PC-3 (cell line): ENCODE results near the gene RALGPS1.

ENCODE experiments used
- CTCF ChIP-seq: fragments of 300-600 bp; sonication (generic); conservative IDR thresholded peaks from 2 replicates; pipeline ENCODE4 v1.5.1; 2017; ENCODE audit warnings: antibody characterized with exemption, low read depth, mild to moderate bottlenecking, low read length
- EZH2 ChIP-seq: fragments of 300-600 bp; sonication (generic); IDR thresholded peaks from one replicate; pipeline ENCODE4 v1.6.1; 2017; ENCODE audit warnings: antibody characterized with exemption, mild to moderate bottlenecking, low read length; ENCODE audit not compliant: unreplicated experiment

- TF ChIP-seq CTCF (no peak), EZH2 (no peak)
Observed at GRCh38 chr9:127138444-127138843, 223.9 kb downstream of the RALGPS1 start.
